ENCODE results near the gene TRIM40. TPM values are rescaled to one million over a fixed set of nuclear protein-coding genes. Genes with fewer than 3 reads are reported as not detected.
"Not testable (repeated sequence)": the region's sequence is repeated elsewhere in the genome, so short reads cannot be mapped to it uniquely, and the experiment has no call there.

The TRIM40 gene
- total RNA-seq, 2 experiments from 2014 or later = not detected

DNA sequence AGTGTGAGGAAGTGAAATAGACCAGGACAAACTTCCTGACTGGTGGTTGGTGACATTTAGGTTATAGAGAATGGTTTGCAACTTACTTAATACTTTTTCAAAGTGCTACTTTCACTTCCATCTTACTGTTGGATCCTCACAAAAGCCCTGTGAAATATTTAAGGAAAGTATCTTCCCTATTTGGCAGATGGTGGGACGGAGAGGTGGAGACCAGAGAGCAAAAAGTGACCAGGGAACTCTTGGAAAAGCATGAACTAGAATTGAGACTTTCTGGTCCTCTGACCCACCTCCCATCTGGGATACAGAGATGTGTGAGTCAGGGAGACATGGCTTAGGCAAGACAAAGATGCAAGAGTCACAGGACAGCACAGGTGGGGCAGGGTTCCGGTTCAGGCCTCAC is 22.1 kb downstream of the TRIM40 start:
- POLR2A ChIA-PET = no interaction called here

DNA sequence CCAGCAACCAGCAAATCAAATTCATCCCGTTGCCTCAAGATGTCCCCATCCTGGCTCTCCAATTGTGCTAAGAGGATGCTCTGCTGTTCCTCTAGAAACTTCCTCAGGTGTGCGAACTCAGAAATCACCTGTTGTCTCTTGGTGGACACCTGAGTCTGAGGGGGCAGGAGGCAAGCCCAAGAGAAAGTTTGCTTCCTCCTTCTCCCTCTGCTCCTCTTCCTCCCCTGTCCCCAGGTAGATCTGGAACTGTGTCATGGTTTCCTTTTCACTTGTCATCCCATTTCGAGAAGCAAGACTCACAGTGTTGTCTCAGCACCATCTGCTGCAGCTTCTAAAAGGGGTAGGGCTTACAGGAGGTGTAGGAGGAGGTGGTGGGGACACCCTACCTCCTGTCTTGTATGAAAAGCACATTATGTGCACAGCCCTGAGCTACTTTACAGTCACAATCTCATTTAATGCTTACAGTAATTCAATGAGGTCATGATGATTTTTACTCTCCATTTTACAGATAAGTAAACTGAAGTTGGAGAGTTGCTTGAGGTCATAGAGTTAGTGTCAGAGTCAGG is 22.6 kb downstream of the TRIM40 start:
- POLR2A ChIA-PET = no interaction called here
- CTCF ChIA-PET = interaction anchor here (1.1 kb wide), 1 partner anchor 28 kb away, joined by 5 read pairs; no protein-coding TSS in a partner anchor

More for the DNA sequence above, 22.1 kb downstream of the TRIM40 start:
- CTCF ChIA-PET = interaction anchor here (1.1 kb wide), 1 partner anchor 27 kb away, joined by 5 read pairs; no protein-coding TSS in a partner anchor

DNA sequence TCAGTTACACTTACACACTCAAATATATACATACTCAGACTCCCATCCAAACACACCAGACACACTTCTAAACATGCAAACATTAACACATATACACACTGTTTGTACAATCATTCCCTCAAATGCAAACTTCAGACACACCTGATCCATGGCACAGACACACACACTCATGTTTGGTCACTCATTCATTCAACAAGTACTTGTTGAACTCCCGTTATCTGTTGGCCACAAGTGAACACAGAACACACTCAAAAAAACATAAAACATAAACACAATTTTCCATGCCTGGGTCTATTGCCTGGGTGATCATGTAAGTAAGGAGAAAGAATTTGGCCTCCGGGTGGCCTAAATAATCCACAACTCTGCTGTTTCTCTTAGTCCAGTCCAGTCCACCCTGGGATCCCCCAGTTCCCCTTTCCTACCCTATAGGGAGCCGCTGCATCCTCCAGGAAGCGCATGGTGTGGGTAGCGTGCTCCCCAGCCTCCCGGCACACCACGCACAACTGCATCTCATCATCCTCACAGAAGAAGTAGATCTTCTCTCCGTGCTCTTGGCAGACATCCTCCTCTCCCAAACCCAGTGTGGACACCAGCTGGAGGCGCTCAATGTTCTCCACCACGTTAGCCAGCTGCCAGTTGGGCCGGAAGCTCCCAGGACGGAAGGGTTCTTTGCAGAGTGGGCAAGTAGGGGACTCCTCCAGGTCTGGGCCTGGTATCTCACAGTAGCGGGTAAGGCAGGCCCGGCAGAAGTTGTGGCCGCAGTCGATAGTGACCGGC is 24.3 kb downstream of the TRIM40 start:
- CTCF ChIA-PET = interaction anchor here (0.5 kb wide), 1 partner anchor 28 kb away, joined by 3 read pairs; no protein-coding TSS in a partner anchor
- POLR2A ChIA-PET = no interaction called here

DNA sequence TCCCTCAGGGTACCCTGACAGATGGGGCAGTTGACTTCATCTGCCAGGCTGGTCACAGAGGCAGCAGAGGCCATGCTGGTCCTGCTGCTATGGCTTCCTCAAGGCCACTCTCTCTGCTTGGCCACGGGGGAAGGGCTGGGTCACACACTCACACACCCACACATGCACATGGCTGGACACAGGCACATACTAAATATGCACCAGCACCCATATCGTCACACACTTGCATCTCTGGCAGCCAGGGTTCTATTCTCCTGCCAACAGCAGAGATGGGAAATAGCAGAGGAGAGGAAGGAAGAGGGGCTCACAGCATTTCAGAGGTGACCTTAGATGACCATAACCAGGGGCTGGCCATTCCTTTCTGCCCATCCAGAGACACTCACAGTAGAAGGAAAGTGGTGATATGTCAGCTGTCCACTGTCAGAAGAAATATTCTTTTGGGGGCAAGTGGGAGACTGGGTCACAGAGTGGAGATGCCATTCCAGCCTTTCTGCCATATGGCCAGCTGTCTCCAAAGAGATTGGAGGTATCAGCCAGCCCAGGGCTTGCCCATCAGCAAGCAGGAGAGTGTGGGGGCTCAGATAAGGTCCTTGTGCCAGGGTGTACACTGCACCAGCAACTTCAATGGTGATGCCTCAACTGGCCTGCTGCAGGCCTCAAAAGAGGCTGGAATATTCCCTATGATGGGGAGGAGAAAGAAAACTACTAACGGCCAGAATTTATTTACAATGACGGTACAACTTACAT is 25.0 kb downstream of the TRIM40 start, which contains the start of gene TRIM10:
Gene TRIM10 (minus strand): TSS at position 427 of the 747 bp plus-strand sequence. CDS start 353 bp downstream, at position 74.
- CTCF ChIA-PET = no interaction called here
- POLR2A ChIA-PET = no interaction called here

DNA sequence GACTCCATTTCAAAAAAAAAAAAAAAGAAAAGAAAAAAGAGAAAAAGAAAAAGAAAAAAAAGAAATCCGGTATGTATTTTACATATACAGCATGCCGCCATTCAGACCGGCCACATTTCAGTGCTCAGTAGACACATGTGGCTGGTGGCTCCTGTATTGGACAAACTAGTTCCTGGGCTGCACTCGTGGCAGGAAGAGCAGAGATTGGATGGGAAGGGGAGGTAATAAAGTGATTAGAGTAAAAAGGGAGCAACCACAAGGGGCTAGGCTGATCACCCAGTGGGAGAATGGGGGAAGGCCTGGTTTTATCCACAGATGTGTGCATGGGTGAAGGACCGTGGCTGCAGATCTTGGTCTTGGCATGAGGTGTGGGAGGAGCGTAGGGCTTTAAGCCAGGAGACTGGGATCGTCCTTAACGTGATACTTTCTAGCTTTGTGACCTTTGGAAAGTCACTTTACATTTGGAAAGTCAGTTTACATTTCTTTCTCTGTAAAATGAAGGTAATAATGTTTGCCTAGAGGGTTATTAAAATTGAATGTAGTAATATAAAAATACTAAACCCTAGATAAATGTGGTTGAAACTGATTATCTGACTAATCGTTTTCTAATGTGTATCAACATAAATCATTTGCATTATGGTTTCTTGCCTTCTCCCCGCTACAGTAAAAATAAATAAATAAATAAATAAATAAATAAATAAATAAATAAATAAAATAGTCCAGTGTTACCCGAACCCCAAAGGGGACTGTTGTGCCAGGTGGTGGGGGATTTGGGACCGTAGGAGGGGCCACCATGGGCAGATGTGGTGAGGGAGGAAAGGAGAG is 26.5 kb downstream of the TRIM40 start:
- ChIA-PET CTCF (no interaction called here), POLR2A (no interaction called here)

DNA sequence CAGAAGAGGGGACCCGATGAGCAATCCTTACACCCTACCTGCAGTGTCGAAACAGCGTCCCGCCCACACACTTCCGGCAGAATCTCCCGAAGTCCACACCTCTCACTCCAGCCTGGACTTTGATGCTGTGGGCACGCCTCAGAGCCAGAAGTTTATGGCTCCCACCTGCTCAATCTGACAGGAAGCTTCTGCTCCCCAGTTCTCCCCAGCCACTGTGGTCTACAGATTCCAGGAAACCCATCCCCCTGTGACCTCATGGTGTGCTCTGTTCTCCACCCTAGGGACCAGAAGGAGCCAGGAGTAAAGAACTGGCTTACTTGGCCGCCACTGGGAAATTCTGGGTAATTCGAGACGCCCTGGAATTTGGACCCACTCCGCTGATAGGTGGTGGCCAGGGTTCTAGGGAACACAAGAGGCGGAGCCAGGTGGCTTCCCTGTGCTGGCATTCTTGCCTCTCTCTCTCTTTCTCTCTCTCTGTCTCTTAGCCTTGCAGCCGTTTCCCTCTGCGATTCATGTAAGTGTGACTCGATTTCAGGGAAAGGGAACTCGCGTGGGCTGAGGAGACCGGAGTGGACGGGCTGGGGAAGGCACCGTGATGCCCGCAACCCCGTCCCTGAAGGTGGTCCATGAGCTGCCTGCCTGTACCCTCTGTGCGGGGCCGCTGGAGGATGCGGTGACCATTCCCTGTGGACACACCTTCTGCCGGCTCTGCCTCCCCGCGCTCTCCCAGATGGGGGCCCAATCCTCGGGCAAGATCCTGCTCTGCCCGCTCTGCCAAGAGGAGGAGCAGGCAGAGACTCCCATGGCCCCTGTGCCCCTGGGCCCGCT is 27.4 kb downstream of the TRIM40 start, which contains the start of gene TRIM15:
Gene TRIM15 (plus strand): TSS at position 457 of the 828 bp plus-strand sequence. CDS start 139 bp downstream, at position 596.
- CTCF ChIA-PET = no interaction called here

DNA sequence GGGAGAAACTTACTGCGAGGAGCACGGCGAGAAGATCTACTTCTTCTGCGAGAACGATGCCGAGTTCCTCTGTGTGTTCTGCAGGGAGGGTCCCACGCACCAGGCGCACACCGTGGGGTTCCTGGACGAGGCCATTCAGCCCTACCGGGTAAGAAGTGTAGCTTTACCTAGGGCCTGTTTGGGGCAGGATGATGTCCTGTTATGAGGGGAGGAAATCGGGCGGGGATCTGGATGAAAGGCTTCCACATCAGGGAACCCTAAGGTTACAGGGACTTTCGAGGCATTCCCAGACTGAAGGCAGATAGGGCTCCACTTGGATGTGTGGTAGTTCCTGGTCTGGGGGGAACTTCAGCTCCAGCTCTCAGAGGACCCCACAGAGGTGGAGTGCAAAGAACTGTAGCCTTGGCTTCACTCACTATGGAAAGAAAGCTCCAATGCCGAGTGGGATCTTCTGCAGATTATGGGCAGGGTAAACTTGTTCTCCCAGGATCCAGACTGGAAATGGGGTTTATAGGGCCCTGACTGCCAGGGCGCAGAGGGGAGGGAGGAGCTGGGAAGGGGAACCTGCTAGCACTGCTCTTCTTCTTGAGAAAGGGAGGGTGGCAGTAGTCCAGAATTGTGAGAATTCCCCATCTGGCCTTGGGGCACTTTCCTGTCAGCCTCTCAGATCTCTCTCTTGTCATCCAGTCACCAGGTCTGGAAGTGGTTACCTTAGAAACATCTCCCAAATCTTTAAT is 28.1 kb downstream of the TRIM40 start:
- CTCF ChIA-PET = no interaction called here
- POLR2A ChIA-PET = no interaction called here

More for the DNA sequence above, 27.4 kb downstream of the TRIM40 start, which contains the start of gene TRIM15:
- POLR2A ChIA-PET = no interaction called here

DNA sequence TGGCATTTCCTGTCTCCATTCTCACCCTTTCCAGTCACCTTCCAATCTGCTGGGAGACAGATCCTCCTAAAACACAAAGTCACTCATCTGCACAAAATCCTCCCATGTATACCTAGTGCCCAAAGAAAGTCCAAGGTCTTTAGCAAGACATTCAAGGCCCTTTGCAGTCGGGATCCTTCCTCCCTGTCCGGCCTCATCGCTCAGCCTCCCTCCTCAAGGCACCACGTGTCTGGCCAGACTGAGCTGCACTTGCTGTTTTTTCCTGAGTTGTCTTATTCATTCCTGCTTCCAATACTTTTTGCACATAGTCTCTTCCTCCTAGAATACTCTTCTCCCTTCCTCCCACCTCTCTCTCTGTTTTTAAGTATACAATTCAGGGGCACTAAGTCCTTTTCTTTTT is 28.8 kb downstream of the TRIM40 start:
- CTCF ChIA-PET = no interaction called here
- POLR2A ChIA-PET = no interaction called here

DNA sequence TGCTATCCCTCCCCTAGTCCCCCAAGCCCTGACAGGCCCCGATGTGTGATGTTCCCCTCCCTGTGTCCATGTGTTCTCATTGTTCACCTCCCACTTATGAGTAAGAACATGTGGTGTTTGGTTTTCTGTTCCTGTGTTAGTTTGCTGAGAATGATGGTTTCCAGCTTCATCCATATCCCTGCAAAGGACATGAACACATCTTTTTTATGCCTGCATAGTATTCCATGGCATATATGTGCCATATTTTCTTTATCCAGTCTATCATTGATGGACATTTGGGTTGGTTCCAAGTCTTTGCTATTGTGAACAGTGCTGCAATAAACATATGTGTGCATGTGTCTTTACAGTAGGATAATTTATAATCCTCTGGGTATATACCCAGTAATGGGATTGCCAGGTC is 29.3 kb downstream of the TRIM40 start:
- CTCF ChIA-PET = interaction anchor here (0.8 kb wide), 1 partner anchor 11 kb away, joined by 3 read pairs; no protein-coding TSS in a partner anchor
- POLR2A ChIA-PET = not testable (repeated sequence)

DNA sequence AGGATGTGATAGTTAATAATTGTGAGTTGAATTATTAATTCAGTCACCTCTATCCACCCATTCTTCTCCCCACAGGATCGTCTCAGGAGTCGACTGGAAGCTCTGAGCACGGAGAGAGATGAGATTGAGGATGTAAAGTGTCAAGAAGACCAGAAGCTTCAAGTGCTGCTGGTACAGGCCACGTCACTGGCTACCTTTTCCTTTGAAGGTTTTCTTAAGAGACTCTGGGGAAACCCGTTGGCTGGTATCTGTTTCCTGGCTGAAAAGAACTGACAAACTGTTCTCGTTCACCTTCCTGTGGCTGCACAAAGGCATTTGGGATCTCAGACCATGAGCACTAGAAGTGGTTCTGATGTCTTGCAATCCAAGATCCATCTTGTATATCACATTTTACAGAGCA is 31.2 kb downstream of the TRIM40 start:
- POLR2A ChIA-PET = no interaction called here
- CTCF ChIA-PET = interaction anchor here (1.5 kb wide), 1 partner anchor 64 kb away, joined by 4 read pairs; no protein-coding TSS in a partner anchor

DNA sequence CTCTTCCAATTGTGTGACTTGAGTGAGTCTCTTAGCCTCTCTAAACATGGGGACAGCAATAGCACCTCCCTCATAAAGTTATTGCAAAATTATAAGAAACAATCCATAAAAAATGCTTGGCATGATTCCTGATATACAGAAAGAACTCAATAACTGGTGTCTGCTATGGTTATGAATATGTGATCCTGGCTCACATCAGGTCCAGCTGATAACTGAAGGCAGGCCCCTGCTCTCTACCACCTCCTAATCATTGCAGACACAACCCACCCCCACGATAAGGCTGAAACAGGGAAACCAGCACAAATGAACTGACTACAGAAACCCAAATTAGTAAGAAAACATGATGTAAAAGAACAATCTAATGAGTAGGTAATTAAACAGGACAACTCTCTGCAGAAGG is 32.8 kb downstream of the TRIM40 start:
- CTCF ChIA-PET = interaction anchor here (1.2 kb wide), 1 partner anchor 37 kb away, joined by 3 read pairs; no protein-coding TSS in a partner anchor
- POLR2A ChIA-PET = no interaction called here

DNA sequence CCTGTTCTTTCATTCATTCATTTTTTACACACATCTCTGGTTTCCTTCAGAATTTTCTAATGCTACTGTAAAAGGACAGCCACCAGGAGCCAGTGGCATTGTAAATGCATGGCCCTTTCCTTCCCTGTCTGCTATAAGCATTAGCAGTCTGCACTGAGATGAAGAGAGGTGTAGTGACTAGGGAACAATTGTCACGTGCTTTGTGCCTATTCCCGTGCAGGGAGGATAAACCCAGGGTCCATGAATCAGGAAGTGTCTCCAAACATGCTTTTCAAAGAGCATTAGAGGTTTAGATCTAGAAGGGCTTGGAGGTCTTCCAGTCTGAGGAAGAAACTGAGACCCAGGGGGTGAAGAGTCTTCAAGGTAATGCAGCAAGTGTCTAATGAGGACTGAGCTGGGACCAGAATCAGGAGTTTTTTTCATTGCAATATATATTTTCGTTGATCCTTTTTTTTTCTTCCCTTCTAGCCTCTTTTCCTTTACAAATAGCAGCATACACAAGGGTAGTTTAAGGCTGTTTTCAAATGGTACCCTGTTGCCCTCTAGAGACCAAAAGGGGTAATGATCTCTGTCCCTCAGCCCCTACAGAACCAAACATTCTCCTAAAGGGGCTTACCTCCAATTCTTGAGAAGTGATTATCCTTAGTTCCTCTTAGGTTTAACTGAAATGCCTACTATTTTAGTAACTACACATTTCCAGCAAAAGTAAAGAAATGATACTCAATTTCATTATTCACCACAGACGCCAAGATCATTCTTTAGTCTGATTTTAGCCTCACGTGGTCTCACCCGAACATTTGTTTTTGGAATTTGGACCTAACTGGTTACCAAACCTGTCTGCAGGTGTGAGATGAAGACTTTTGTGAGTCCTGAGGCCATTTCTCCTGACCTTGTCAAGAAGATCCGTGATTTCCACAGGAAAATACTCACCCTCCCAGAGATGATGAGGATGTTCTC is 34.0 kb downstream of the TRIM40 start:
- POLR2A ChIA-PET = no interaction called here
- CTCF ChIA-PET = interaction anchor here (1.0 to 1.6 kb wide), 2 partner anchors 39 to 68 kb away, joined by 3 to 4 read pairs; no protein-coding TSS in a partner anchor

DNA sequence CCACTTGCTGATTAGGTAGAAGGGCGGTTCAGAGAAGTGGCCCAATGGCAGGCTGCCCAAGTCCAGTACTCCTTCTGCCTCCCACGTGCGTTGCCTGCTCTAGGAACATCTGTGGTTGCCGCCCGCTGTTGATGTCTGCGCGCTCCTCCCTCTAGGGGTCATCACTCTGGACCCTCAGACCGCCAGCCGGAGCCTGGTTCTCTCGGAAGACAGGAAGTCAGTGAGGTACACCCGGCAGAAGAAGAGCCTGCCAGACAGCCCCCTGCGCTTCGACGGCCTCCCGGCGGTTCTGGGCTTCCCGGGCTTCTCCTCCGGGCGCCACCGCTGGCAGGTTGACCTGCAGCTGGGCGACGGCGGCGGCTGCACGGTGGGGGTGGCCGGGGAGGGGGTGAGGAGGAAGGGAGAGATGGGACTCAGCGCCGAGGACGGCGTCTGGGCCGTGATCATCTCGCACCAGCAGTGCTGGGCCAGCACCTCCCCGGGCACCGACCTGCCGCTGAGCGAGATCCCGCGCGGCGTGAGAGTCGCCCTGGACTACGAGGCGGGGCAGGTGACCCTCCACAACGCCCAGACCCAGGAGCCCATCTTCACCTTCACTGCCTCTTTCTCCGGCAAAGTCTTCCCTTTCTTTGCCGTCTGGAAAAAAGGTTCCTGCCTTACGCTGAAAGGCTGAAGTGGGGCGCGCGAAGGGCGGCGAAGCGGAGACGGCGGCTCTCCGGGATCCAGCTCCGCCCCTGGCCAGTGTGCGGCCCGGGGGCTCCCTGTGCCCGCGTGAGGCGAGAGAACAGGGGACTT is 35.9 kb downstream of the TRIM40 start:
- POLR2A ChIA-PET = no interaction called here
- CTCF ChIA-PET = interaction anchor here (1.0 to 1.1 kb wide), 2 partner anchors 38 to 69 kb away, joined by 3 read pairs; no protein-coding TSS in a partner anchor

DNA sequence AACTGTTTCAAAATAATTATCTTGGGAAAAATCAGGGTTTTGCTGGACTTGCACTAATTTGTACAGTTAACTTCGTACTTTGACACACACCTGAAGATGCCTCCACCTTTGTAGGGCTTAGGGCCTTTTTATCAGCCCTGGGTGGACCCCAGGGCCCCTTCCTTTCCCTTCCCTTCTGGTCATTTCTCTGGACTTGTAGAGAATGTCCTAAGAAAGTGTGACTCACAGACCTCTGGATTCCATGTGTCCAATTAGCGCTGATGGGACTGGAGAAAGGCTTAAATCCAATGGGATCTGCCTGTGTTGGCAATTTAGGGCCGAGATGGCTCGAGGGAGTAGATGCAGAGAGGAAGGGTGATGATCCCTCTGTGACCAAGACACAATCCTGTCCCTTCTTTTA is 36.7 kb downstream of the TRIM40 start:
- CTCF ChIA-PET = no interaction called here

DNA sequence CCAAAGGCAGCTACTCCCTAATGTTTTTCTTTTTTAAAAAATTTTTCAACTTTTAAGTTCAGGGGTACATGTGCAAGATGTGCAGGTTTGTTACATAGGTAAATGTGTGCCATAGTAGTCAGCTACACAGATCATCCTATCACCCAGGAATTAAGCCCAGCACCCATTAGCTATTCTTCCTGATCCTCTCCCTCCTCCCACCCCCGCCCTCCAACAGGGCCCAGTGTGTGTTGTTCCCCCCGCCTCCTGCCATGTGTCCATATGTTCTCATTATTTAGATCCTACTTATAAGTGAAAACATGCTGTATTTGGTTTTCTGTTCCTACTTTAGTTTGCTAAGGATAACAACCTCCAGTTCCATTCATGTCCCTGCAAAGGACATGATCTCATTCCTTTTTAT is 39.8 kb downstream of the TRIM40 start:
- ChIA-PET POLR2A (no interaction called here), CTCF (no interaction called here)

More for the DNA sequence above, 36.7 kb downstream of the TRIM40 start:
- POLR2A ChIA-PET = no interaction called here

DNA sequence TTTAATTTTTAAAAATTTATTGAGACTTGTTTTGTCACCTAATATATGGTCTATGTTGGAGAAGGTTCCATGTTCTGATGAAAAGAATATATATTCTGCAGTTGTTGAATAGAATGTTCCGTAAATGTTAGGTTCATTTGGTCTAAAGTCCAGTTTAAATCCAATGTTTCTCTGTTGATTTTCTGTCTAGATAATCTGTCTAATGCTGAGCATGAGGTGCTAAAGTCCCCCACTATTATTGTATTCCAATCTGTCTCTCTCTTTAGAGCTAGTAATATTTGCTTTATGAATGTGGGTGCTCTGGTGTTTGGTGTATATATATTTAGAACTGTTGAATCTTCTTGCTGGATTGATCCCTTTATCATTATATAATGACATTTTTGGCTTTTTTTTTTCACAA is 42.9 kb downstream of the TRIM40 start:
- CTCF ChIA-PET = interaction anchor here (0.7 kb wide), 1 partner anchor 22 kb away, joined by 3 read pairs; no protein-coding TSS in a partner anchor
- POLR2A ChIA-PET = no interaction called here

Measured in activated CD8-positive, alpha-beta memory T cell treated with anti-CD3 and anti-CD28 coated beads for 36 hours (primary cell).